HG03571 (cell line): ENCODE measurements around the gene P4HB.

ENCODE experiments used
- ATAC-seq: cut with Tn5 transposase; IDR thresholded peaks from one replicate; pipeline ENCODE4 v1.9.1; 2021; ENCODE audit not compliant: unreplicated experiment

P4HB gene

DNA sequence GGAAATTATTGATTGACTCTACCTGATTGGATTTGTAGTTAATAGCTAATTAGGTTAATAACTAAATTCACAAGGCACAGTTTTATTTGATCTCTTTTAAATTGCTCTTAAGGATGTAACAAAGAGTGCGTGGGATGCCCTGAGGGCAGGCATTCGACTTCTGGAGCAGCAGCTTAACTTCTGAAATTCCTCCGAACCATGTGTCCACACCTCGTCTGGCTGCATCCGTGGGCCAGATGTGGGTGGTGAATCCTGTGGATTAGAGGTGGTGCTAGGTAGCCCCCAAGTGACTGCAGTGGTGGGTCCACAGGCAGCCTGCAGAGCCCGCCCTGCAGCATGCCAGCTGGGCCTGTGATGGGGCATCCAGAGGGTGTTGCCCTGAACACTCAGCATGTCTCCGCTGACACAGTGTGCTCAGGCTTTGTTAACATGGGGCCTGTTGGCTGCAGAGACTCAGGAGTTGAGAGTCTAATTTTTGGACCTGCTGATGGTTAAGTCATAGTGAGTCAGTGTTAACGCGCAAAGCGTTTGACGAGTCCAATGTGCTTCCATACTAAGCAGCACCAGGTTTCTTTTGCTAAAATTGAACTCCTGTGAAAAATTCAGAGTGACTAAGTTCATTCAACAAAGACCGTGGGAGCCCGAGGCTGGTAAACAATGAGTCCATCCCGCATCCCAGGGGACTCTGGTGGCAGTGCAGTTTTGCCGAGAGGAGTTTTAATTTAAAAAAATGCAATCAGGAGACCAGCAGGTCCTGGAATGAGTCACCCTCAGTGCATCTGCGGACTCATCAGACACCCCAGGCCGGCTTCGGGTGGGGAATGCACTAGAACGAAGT, 37.9 kb upstream of the P4HB start:
- ATAC-seq, result no peak

DNA sequence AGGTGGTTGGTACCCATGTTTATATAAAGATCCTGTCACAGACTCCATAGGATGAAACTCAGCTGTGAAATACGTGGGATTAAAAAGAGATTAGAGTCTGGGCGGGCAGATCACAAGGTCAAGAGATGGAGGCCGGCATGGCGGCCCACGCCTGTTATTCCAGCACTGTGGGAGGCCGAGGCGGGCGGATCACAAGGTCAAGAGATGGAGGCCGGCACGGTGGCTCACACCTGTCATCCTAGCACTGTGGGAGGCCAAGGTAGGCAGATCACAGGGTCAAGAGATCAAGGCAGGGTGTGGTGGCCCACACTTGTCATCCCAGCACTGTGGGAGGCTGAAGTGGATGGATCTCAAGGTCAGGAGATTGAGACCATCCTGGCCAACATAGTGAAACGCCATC, 35.1 kb upstream of the P4HB start:
- no peak for ATAC-seq

GRCh38 chr17:81891303-81891552, 30.9 kb upstream of the P4HB start:
- ATAC-seq, result no peak

DNA sequence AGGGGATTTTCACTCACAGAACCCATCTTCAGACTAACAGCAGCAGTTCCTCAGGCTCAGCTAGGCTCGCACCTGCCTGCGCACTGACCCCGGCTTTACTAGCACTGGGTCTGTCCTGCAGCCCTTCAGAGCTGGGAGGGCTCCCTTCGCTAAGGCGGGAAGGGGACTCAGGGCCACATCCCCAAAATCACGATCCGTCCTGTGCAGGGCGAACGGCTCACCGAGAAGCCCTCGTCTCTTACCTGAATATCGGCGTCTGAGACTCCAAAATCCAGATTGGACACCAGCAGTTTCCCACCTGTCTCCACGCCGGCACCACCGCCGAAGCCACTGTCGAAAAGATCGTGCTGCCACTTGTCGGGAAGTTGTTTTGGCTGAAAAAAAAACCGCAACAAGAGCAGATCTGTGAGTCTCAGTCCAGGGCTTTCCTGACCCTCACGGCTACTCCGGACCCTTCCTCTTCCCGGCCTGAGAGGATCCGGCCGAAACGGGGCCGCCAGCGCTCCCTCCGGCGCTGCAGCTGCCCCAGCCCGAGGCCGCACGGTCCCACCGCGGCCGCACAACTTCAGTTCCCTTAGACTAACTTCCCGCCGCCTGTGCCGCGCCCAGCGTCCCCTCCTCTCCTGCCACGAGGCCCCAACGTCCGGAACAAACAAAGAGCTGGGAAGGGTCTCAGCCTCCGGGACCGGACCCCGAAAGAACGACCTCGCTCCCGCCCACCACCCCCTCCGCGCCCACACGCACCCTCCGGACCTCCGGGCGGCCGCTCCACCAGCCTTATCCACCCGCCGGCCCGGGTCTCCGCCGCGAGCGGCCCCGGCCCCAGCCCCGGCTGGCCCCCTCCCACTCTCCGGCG, 30.3 kb upstream of the P4HB start:
- peak; percentile 7 for ATAC-seq

DNA sequence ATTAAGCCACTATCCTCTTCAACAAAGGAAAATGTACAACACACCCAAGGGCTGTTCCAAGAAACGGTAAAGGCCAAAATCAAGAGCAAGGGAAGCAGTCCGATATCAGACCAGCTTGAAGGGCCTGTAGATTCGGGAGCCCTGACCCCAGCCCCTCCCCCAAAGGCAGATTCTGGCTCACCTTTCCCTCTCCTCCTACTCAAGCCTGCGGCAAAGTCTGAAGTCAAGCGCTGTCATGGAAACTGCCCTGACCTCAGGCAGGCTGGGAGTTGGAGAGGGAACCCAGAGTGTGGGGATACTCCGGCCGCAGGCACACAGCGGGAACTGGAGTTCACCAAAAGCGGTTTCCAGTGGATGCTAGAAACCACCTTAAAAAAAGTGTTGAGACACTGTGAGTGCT, 29.3 kb upstream of the P4HB start:
- no peak for ATAC-seq

GRCh38 chr17:81888988-81889595, 28.8 kb upstream of the P4HB start:
- ATAC-seq, result no peak

- ATAC-seq, result no peak
Observed at GRCh38 chr17:81888105-81888987, 28.0 kb upstream of the P4HB start.

DNA sequence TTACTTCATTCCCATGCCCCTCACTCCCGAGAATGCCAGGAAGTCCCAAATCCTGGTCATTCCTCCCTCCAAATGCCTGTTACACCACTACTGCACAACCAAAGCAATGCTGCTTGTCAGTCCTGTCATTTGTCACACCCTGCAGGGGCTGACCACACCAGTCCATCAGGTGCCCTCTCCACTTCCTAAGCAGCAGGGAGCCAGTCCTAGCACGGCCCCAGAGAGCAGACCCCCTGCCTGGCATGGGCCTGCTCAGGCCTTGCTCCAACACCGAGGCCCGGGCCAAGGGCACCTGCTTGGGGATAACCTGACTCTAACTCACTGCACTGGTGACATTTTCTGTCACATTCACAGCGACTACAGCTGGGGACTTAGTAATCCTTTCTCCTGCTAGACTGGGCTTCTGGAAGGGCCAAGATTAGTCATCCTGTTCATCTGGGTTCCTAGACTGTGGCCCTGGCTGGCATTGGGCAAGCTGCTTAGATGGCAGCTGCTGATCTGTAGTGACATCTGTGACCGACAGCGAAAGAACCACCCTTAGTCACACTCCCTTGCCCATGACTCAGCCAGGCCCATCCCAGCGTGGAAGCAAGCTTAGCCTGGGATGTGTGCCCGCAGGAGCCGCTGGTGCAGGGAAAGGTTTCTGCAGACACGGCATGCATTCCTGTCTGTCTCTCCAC, 25.7 kb upstream of the P4HB start:
- no peak for ATAC-seq

DNA sequence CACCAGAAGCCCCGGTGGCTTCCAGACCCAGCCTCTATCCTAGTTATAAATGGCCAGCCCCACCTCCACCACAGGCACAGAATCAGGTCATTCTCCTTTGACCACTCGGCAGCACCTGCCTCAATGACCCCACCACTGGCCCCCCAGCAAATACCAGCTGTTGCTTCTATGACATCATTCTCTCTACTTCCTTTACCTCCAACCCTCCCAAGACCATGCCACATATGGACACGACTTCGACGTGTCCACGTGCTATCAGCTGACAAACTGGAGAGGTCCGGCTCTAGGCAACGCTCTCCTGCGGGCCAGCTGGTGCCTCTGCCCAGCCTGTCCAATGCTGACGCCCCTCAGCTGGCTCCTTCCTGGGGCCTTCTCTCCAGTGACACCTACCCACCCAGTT, 25.1 kb upstream of the P4HB start:
- no peak for ATAC-seq

GRCh38 chr17:81884968-81885367, 24.6 kb upstream of the P4HB start:
- ATAC-seq, result no peak

DNA sequence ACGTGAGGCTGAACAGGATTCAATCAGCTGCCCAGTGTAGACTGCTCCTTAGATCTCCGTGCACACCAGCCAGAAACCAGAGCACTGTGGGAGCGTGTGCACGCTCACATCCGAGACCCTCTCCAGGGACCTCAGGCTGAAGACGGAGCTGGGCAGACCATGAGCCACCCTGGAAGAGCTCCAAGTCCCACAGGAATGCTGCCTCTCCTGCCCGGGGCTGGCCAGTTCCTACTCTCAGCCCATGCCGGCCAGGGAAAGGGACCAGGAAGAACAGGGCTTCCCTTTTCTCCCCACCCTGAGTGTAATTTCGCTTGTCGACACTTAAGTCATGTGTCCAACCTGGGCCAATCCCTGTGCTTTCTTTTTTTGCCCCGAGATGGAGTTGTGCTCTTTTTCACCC, 24.2 kb upstream of the P4HB start:
- no peak for ATAC-seq

GRCh38 chr17:81879121-81879520, 18.8 kb upstream of the P4HB start:
- no peak for ATAC-seq

DNA sequence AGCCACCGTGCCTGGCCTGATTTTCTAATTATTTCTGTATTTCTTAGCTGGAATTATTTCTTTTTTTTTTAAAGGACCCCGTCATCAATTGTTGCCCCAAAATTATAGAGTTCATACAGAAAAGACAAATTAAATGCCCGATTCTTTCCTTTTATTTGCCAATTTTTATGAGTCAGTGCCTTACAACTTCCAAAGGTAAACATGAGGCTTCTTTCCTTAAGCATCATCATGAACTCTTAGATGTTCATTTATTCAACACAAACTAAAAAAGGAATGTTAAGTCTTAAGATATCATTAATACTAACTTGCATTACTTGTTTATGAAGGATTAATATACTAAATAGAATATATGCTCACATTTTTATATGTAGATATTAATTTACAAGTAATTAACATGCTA, 18.0 kb upstream of the P4HB start:
- ATAC-seq, result no peak

- ATAC-seq, result no peak
Observed at GRCh38 chr17:81877569-81877968, 17.2 kb upstream of the P4HB start.

DNA sequence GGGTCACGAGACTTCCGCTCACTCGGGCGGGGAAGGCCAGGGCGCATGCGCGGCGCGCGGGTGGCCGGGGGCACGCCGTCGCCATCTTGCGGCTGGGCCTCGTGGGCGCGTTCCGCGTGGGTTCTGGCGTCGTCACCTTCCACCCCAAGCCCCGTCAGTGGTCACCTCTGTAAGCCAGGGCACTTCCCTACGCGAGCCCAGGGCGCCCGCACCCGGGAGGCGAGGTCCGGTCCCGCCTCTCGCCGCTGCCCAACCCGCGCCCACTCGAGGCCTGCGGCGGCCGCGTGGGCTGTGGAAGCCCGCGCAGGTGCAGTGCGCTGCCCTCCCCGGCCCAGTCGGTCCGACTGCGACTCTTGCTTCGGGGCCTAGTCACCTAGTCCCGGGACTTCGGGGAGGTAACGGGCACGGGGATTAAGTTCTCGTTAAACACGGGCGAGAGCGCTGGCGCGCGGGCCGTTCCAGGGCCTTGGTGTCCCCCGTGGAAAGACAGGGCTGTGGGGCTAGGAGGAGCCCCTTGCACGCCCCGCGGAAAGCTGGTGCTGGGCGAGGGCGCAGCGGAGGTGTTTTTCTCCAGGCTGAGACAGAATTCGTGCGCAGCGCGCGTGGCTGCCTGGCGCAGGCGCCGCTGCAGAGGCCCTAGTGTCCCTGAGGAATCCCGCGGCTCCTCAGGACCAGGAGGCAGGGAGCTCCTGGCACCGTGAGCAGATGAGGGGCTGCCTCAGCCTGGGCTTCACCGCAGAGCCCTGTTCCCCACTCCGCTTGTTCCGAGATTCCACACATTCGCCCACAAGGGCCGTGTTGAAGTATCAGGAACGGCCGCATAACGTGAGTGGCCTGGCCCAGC, 11.3 kb upstream of the P4HB start:
- ATAC-seq, result peak; percentile 40

- ATAC-seq, result peak; percentile 8
Observed at GRCh38 chr17:81870981-81871386, 10.6 kb upstream of the P4HB start, which contains the start of gene ARHGDIA. TSS of gene ARHGDIA (minus strand) at chr17:81871337. CDS start at chr17:81869930, 1,407 bp downstream.

DNA sequence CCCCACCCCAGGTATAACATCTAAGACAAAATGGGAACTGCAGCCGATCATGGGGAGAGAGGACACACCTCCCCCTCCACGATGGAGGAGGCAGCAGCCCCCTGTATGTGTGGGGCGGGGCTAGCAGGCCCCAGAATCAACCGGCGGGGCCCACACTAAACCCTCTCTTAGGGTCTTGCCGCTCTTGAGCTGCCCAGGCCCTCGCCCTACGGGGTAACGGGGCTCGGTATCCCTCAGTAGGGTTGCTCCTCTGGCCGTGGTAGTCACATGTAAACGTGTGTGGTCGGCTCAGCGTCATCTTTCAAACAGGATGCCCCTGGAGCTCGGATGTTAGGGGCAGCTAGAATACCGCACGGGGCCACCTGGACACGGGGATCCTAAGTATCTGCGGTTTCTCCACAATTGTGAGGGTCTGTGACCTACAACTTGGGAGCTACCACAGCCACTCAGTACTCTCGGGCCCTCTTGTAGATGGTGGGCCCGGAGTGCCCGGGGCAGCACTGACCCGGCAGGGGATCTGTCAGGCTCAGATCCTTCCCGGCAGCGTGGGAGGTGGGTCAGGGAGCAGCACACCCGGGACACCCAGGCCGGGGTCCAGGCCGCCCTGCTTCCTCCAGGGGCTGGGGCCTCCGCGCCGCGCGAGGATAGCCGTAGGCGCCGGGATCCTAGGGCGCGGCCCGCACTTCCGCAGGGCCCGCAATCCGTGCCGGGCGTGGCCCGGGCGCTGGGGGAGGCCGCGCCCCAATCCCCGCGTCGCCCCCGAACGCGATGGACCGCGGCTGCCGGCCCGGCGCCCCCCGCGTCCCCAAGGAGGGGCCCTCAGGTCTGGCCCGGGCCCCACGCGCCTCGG, 10.0 kb upstream of the P4HB start:
- ATAC-seq, result peak; percentile 21
